K562 (cell line): ENCODE measurements around the gene CLIP2. TPM values are rescaled to one million over a fixed set of nuclear protein-coding genes. Genes with fewer than 3 reads are reported as not detected.

Experiments
- CBFA2T3 ChIP-seq: fragments of 450-650 bp; IDR thresholded peaks from 2 replicates; pipeline ENCODE4 v1.6.1; 2017
- CEBPB ChIP-seq: fragments of 450-650 bp; IDR thresholded peaks from 2 replicates; pipeline ENCODE4 v1.6.1; 2016; ENCODE audit warnings: missing genetic modification characterization, missing compliant biosample characterization
- DEAF1 ChIP-seq: fragments of 450-650 bp; formaldehyde crosslinking; IDR thresholded peaks from 2 replicates; pipeline ENCODE4 v1.4.0; 2020; ENCODE audit warnings: mild to moderate bottlenecking, moderate library complexity
- HDAC6 ChIP-seq: IDR thresholded peaks from 2 replicates; pipeline ENCODE4 v1.6.1; 2012; ENCODE audit warnings: low read depth, mild to moderate bottlenecking, control low read depth, inconsistent platforms, low read length, moderate library complexity
- HDAC8 ChIP-seq: fragments of 450-650 bp; IDR thresholded peaks from 2 replicates; pipeline ENCODE4 v1.6.1; 2016; ENCODE audit warnings: mild to moderate bottlenecking, missing genetic modification characterization, moderate library complexity, missing compliant biosample characterization
- HMG20B ChIP-seq: fragments of 250-450 bp; sonication (Bioruptor Pico); IDR thresholded peaks from 2 replicates; pipeline ENCODE4 v1.5.0; 2021; ENCODE audit warnings: mild to moderate bottlenecking
- KAT2B ChIP-seq: IDR thresholded peaks from one replicate; pipeline ENCODE4 v1.6.1; 2012; ENCODE audit warnings: low read depth, mild to moderate bottlenecking, control low read depth, inconsistent platforms, low read length, moderate library complexity
- MIER1 ChIP-seq: fragments of 450-650 bp; IDR thresholded peaks from 2 replicates; pipeline ENCODE4 v1.6.1; 2016; ENCODE audit warnings: antibody characterized with exemption, mild to moderate bottlenecking, low read depth
- MNT ChIP-seq, 2 experiments: fragments of 450-650 bp; conservative IDR thresholded peaks; 2 replicates each; pipeline ENCODE4 v1.6.1; 2017; ENCODE audit warnings: mild to moderate bottlenecking in 2 of 2, moderate library complexity in 2 of 2
- MXI1 ChIP-seq: IDR thresholded peaks from 2 replicates; pipeline ENCODE4 v1.6.1; 2011; ENCODE audit warnings: low read depth, mild to moderate bottlenecking, improper control_type of control experiment, low read length
- NCOA1 ChIP-seq: fragments of 450-650 bp; IDR thresholded peaks from 2 replicates; pipeline ENCODE4 v1.6.1; 2016; ENCODE audit warnings: low read depth
- SETDB1 ChIP-seq: IDR thresholded peaks from one replicate; pipeline ENCODE4 v1.6.1; 2012; ENCODE audit warnings: low read length, control low read depth, inconsistent platforms
- SP2 ChIP-seq: IDR thresholded peaks from 2 replicates; pipeline ENCODE4 v1.6.1; 2011; ENCODE audit warnings: mild to moderate bottlenecking, low read depth, low read length, moderate library complexity; ENCODE audit not compliant: poor library complexity, severe bottlenecking; ENCODE audit errors: extremely low read depth
- TEAD1 ChIP-seq, 2 experiments: fragments of 450-650 bp in 1 of 2; sonication (generic) in 1 of 2; formaldehyde crosslinking; IDR thresholded peaks; 2 replicates each; pipeline versions ENCODE4 v1.4.0 to v1.8.0; 2020 to 2022; ENCODE audit warnings: mild to moderate bottlenecking in 2 of 2, missing genetic modification reagents in 1 of 2
- XRCC4 ChIP-seq: IDR thresholded peaks from one replicate; pipeline ENCODE4 v1.6.1; 2011; ENCODE audit not compliant: insufficient read depth, insufficient read length; ENCODE audit errors: extremely low read depth
- YBX1 ChIP-seq: fragments of 450-650 bp; IDR thresholded peaks from 2 replicates; pipeline ENCODE4 v1.7.1; 2016; ENCODE audit warnings: mild to moderate bottlenecking
- ZKSCAN1 ChIP-seq: fragments of 150-350 bp; IDR thresholded peaks from 2 replicates; pipeline ENCODE4 v1.6.1; 2016; ENCODE audit warnings: low read depth, low read length
- ZNF134 ChIP-seq: fragments of 250-450 bp; sonication (Bioruptor Pico); conservative IDR thresholded peaks from 2 replicates; pipeline ENCODE4 v1.4.0; 2020
- ZNF436 ChIP-seq: fragments of 250-450, 450-650 bp; sonication (Bioruptor Pico); formaldehyde crosslinking; IDR thresholded peaks from 2 replicates; pipeline ENCODE4 v1.7.0; 2020; ENCODE audit warnings: mild to moderate bottlenecking
- polyA plus RNA-seq, 8 experiments: library from polyadenylated mRNA; depleted of rRNA in 4 of 8; stranded (reverse) in 5 of 8; unstranded in 3 of 8; fragments of >200 nt; fragmentation: Nextera tagmentation in 2 of 8; fragmentation: Illumina TruSeq in 1 of 8; extraction: Ambion mirVana in 2 of 8; extraction: Trizol in 1 of 8; gene quantifications; 2 replicates each; pipeline versions ENCODE4 v1.2.1 to v1.2.3, GENCODE V29; 2011 to 2014; ENCODE audit warnings: inconsistent platforms in 1 of 8, missing spikeins in 1 of 8
- total RNA-seq, 7 experiments: library from RNA; depleted of rRNA in 6 of 7; stranded (reverse); fragments of >200 nt in 6 of 7; fragmentation: Illumina TruSeq in 2 of 7; extraction: Trizol in 2 of 7; gene quantifications; 2 replicates each; pipeline versions ENCODE4 v1.2.1 to v1.2.3, GENCODE V29; 2011 to 2021; ENCODE audit warnings: low replicate concordance in 1 of 7
- TF ChIP-seq, protein P1 (sequence below): sonication (generic); formaldehyde crosslinking; IDR thresholded peaks from 2 replicates; pipeline ENCODE4 v1.9.0; 2022; ENCODE audit warnings: mild to moderate bottlenecking, missing genetic modification reagents
- TF ChIP-seq, protein P2 (sequence below), 2 experiments: fragments of 450-650 bp in 1 of 2; IDR thresholded peaks; 2 replicates each; pipeline ENCODE4 v1.6.1; 2011 to 2017; ENCODE audit warnings: low read depth in 2 of 2, antibody characterized with exemption in 1 of 2, borderline replicate concordance in 1 of 2, low read length in 1 of 2, mild to moderate bottlenecking in 1 of 2, mixed read lengths in 1 of 2; ENCODE audit not compliant: control insufficient read depth in 1 of 2

CLIP2 gene
- total and polyA plus RNA-seq, 9 of the 15 experiments (the other 6 are each of a cell fraction or from before 2014, with no cell fraction given), result 0.07 to 5.4 (median 2.1) TPM

- no peak for TF ChIP-seq MNT (conservative IDR thresholded peaks at IDR 0.05)
- TF ChIP-seq MXI1, result no peak
- no peak for TF ChIP-seq SETDB1
- no peak for TF ChIP-seq KAT2B
- TF ChIP-seq CBFA2T3, result peak; percentile 32; the same call in 1 of the 2 replicates
- TF ChIP-seq YBX1, result no peak
- no peak for TF ChIP-seq HDAC6
- no peak for TF ChIP-seq ZKSCAN1
- TF ChIP-seq, protein P1, sequence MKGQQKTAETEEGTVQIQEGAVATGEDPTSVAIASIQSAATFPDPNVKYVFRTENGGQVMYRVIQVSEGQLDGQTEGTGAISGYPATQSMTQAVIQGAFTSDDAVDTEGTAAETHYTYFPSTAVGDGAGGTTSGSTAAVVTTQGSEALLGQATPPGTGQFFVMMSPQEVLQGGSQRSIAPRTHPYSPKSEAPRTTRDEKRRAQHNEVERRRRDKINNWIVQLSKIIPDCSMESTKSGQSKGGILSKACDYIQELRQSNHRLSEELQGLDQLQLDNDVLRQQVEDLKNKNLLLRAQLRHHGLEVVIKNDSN (CRISPR knock-in tag), result no peak
- TF ChIP-seq SP2, result no peak
- no peak for TF ChIP-seq XRCC4
- TF ChIP-seq ZNF436 (CRISPR knock-in tag), result peak; percentile 94
- TF ChIP-seq HMG20B (CRISPR knock-in tag), result no peak
- no peak for TF ChIP-seq ZNF134 (CRISPR knock-in tag)
- TF ChIP-seq CEBPB, result no peak
- TF ChIP-seq DEAF1 (CRISPR knock-in tag), result no peak
- TF ChIP-seq MIER1, result no peak
- TF ChIP-seq NCOA1, result no peak
- no peak for TF ChIP-seq HDAC8 (tag)
- no peak for TF ChIP-seq TEAD1 (CRISPR knock-in tag; IDR thresholded peaks at IDR 0.05)
- TF ChIP-seq, protein P2, sequence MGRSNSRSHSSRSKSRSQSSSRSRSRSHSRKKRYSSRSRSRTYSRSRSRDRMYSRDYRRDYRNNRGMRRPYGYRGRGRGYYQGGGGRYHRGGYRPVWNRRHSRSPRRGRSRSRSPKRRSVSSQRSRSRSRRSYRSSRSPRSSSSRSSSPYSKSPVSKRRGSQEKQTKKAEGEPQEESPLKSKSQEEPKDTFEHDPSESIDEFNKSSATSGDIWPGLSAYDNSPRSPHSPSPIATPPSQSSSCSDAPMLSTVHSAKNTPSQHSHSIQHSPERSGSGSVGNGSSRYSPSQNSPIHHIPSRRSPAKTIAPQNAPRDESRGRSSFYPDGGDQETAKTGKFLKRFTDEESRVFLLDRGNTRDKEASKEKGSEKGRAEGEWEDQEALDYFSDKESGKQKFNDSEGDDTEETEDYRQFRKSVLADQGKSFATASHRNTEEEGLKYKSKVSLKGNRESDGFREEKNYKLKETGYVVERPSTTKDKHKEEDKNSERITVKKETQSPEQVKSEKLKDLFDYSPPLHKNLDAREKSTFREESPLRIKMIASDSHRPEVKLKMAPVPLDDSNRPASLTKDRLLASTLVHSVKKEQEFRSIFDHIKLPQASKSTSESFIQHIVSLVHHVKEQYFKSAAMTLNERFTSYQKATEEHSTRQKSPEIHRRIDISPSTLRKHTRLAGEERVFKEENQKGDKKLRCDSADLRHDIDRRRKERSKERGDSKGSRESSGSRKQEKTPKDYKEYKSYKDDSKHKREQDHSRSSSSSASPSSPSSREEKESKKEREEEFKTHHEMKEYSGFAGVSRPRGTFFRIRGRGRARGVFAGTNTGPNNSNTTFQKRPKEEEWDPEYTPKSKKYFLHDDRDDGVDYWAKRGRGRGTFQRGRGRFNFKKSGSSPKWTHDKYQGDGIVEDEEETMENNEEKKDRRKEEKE (IDR thresholded peaks at IDR 0.05; ENCODE audit: borderline replicate concordance in 1 of 2, control insufficient read depth in 1 of 2, low read depth in 2 of 2, low read length in 1 of 2), result no peak
These were observed 31.5 kb downstream of the CLIP2 start (continued) for GRCh38 chr7:74320645-74321221.
